Measurements from ENCODE around the gene LSP1.

The LSP1 gene

DNA sequence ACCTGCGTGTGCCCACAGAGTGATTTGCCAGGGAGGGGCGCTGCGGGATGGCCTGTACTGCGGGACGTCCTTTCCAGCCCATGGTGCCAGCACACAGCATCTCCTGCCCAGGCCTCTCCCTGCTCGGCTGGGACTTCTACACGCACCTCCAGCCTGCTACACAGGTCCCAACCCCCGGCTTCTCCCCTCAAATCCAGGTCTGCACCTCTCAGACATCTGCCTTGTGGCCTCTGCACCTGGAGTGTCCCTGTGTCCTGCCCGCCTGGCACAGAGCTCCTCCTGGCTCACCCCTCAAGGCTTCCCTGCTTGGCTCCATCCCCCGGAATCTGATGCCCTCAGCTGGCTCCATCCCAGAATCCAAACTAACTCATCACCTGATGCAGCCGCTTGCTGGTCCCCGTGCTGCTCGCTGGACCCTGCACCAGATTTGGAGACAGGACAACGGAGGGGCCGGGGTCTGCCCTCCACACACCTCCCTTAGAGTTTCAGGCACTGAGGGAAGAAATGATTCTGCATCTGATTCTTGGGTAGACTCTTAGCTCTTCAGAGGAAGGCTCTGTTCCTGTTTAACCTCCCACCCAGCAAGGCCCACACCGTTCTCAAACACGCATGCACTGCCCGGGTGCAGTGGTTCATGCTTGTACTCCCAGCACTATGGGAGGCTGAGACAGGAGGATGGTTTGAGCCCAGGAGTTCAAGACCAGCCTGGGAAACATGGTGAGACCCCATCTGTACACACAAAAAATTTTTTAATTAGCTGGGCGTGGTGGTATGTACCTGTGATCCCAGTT, 4.0 kb upstream of the LSP1 start:
- no peak for DNase-seq (ENCODE audit: low read depth)

DNA sequence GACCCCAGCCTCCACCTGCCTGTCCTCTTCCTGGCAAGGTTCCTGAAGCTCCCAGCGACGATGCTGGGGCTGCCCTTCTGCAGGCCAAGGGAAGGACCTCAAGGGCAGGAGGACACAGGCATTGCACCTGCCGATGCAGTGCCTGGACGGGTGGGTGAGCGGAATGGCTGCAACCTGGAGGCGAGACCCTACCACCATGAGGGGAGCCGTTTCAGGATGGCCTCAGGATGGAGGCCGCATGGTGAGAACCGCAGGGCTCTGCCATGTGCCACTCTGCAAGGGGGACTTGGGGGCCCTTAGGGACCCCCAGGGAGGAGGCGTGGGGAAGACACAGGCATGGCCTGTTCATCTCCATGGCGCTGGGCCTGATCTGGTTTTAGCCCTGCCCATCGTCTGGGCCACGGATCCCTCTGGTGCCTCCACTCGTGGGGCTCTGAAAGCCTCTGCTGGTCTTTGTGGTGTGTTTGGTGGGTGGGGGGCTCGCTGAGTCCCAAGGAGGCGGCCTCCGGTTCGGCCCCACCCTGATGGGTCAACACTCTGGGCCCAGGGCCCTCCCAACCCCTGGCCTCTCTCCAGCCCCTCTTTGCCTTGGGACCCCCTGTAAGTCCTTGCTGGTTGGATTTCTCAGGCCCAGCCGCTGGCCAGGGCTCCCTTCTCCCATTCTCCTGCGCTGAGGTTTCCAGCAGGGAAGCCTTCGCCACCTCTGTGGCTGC, 1.3 kb upstream of the LSP1 start:
- no peak for DNase-seq (ENCODE audit: low read depth)

DNA sequence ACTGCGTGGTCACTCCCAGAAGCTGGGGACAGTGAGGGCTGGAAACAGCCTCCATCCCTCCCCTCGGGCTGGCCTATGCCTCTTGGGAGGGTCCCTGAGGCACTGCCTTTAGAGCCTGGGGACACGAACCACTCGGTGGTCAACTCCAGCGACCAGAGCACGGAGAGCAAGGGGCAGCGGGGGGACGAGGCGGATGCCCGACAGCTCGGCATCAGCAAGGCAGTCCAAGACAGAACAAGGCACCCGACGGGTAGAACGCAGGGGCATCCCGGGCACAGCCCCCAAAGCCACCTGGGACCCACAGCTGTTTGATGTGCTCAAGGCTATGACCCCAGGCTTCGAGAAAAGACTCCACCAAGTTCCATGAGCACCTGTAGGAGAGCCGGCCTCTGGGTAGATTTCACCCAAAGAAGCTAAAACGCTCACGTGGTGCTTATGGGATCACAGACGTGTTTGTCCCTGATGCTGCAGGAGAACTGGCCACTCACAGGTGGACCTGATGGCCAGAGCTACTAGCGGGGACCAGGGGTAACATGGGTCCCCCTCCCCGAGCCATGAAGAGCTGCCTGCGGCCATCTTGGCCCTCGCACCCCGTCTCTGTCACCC, 510 bp upstream of the LSP1 start:
- DNase-seq (ENCODE audit: low read depth), result no peak

DNA sequence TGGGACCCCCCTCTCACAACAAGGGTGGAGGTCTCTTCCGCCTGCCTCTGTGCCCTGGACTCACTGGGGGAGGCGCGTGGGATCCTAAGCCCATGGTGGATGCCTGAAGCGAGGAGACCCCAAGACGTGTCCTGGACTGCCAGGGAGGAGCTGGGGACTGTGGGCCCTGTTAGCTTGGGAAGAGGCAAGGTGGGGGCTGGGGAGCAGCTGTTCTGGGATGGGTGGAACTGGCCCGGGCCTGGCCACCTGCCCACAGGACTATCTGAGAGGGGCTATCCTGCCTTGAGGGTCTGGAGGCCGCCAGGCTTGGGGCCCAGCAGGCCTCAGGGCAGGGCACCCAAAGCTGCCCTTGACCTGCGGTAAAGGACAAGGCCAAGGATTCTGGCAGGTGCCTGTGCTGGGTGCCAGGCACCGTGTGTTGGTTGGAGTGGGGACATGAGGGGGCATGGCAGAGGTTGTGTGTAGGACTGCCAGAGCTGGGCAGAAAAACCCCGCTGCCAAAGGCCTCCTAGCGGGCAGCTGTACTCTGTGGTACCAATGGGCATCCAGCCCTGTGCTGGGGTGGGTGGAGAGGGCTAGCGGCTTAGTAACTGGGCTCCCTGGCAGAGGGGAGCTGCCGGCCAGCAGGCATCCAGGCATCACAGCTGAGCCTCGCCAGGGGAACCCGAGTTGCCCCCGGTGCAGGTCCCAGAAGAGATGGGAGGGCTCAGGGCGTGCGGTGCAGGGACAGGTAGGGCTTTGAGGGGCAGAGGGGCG, 670 bp downstream of the LSP1 start:
- no peak for DNase-seq (ENCODE audit: low read depth)

DNA sequence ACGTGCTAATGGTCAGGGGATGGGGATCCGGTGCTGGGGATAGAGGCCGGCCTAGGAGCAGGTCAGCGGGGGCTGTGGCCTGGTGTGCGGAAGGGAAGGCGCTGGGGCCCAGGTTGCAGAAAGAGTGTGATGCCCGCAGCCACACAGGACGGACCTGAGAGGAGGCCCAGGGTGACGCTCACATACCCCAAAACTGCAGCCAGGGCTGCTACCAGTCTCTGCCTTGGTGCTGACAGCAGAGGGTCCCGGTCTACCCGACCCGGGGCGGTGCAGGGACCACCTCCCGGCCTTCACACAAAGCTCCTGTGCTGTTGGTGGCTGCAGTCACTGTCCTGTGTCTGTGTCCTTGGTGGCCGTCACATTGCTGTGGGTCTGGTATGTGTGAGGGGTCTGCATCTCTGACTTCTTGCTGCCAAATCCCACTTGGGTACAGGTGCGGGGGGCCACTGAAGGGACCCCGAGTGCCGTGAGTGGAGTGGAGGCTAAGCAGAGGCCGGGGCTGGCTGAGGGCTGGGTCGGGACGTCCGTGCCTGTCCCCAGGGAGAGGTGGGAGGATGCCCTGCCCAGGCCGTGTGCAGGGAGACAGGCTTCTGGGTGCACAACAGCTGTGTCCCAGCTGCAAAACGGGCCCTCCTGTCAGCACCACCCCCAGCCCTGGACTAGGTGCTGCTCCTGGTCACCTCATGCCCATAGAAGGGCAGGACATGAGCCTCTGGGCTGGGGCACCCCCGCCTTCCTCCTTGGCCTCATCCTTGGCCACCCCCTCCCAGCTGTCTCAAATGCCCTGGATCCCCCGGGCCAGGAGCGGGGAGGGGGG, 1.5 kb downstream of the LSP1 start:
- no peak for DNase-seq (ENCODE audit: low read depth)

DNA sequence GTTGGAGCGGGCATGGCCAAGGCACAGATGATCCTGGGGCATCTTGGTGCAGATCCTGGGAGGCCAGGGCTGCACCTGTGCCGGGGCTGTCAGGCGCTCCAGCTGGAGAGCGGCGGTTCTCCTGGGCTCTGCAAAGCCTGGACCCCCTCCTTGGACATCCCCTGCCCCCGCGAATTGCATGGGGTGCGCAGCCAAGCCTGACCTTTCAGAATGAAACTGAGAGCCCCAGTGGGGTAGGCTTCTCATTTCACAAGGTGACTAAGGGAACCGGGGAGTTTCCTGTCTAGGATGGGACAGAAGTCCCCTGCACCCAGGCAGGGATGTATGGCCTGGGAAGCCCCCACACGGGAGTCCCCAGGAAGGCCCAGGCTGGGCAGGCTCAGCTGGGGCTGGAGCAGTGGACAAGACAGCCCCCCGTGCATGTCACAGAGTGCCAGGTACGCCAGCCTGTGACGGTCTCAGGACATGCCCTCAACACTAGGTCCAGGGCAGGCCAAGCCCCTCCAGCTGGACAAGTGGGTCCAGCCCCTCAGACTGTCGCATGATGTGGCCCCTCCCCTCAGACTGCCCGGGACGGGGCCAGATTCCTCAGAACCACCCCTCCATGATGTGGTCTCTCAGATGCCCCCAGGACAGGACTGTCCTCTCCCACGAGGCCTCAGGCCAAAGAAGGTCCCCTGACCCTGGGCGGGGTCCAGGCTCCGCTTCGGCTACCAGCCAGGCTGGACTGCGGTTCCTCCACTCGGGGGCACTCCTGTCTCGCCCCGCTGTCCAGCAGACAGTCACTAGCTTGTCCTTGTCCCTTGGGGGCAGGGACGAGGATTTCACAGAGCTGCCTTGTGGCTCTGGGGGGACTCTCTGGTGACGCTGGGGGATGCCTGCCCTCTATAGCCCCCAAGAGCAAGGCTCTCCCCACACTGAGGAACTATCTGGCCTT, 2.3 kb downstream of the LSP1 start:
- no peak for DNase-seq (ENCODE audit: low read depth)

DNA sequence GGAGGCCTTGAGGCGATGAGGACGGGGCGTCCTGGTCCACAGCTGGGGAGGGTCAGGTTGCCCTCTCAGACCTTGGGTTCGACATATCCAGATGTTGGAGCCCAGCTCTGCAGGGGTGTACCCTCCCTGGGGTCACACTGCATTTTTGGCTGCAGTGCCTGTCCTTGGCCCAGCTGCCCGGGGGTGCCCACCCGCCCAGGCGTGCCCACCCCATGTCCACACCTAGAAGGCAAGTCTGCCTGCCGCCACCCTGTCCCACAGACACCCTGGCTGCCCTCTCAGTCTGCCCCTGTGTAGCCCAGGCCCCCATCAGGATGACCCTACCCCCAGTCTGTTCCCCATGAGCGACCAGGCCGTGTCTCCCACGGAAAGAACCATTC, 3.0 kb downstream of the LSP1 start:
- no peak for DNase-seq (ENCODE audit: low read depth)

DNA sequence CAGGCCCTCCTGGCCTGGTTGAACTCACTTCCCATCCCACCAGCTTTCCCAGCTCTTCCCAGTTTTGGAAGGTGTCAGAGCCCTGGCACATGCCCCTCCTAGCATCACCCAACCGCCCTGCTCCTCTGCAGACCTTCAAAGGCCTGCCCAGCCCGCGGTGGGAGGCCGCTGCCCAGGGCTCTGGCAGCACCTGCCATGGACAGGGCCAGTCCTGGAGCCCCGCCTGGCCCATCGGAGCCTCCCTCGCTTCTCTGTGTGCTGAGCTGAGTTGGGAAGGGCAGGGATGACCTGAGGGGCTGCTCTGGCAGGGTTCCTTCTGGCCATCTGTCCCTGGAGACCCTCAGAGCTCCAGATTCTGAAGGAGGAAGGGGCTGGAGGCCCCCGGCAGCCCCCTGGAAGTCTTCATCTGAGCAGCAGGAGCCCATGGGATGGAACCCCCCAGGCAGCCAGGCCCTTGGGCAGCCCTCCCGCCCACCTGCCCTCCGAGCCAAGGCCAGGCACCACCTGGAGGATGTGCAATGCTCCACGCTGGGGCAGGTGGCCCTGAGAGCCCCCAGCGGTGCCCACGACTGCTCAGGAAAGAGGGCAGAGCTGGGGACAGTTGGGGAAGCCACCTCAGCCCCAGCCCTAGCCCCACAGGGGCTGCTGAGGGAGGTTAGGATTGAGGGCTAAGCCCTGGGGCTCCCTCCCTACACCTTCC, 3.6 kb downstream of the LSP1 start:
- no peak for DNase-seq (ENCODE audit: low read depth)

DNA sequence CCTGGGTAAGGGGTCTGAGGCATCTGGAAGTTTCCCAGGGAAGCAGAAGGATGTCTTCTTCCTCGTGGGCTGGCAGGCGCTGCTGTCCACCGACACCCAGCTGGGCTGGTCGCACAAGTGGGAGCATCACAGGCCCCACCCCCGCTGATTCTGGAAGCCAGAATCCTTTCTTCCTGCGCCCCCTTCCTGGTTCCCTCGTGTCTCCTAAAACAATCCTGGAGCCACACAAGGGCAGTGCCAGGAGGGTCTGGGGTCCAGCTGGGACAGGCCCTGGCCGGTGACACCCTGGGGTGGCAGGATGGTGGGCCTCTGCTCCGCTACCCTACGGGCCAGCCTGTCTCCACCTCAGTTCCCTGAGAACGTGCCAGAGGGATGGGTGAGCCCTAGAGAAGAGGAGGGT, 4.2 kb downstream of the LSP1 start:
- DNase-seq (ENCODE audit: low read depth), result no peak

DNA sequence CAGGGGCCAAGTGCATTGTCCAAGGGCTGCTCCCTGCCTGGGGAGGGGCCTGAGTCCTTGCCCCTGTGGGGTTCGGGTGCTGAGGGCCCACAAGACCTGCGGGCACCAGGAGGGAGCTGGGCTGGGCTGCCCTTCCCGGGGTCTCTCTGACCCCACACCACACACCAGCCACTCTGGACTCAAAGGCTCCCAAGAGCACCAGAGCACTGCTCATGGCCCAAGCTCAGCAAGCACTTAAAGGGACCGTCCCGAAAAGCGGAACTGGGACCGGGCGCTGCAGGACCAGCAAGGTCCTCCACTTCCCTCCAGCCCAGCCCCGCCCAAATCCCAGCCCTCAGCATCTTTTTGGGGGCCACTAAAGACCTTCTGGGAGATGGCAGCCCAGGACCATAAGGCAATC, 5.3 kb downstream of the LSP1 start:
- no peak for DNase-seq (ENCODE audit: low read depth)

DNA sequence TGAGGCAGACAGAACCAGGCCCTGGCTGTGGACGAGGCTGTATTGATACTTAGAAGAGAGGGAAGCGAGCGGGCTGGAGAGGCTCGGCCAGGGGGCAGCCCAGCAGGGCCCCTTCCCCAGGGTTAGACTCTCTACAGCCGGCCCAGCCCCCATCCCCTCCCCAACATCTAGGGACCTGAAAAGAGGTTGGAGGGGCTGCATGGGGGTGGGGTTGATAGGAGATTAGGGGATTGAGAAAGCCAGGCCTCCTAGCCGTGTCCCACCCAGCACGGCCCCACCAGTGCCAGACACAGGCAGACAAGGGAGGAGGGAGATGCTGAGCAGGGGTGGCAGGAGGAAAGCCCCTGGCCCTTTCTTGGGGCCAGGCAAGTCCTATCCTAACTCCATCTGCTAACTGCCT, 5.7 kb downstream of the LSP1 start:
- DNase-seq (ENCODE audit: low read depth), result no peak

DNA sequence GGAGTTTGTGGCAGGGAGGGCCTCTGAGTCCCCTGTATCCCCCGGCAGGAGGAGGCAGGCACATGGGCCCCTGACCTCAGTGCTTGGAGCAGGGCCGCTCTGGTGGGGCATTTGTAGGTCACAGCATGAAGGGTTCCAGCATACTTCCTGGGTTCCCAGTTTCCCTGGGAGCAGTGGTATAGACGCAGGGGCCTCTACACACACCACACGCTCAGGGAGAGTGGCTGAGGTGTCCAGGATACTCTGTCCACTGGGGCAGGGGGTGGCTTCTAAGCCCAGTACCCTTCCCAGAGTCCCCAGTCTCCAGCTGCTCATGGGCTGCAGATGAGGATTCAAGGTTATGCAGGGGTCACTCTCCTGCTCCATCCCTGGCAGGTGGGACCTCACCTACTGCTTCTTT, 6.1 kb downstream of the LSP1 start:
- no peak for DNase-seq (ENCODE audit: low read depth)

DNA sequence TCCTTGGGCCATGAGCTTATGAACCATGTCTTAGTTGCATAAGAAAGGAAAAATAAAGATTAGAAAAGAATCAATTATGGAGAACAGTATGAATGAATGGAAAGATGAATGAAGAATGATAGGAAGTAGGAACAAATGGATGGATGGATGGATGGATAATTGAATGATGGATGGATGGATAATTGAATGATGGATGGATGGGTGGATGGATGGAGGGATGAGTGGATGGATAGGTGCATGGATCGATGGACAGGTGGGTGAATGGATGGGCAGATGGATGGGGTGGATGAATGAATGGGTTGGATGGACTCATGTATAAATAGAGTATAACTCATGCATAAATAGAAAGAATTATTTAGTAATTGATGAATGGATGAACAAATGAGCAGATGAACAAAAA, 7.2 kb downstream of the LSP1 start:
- DNase-seq (ENCODE audit: low read depth), result no peak

DNA sequence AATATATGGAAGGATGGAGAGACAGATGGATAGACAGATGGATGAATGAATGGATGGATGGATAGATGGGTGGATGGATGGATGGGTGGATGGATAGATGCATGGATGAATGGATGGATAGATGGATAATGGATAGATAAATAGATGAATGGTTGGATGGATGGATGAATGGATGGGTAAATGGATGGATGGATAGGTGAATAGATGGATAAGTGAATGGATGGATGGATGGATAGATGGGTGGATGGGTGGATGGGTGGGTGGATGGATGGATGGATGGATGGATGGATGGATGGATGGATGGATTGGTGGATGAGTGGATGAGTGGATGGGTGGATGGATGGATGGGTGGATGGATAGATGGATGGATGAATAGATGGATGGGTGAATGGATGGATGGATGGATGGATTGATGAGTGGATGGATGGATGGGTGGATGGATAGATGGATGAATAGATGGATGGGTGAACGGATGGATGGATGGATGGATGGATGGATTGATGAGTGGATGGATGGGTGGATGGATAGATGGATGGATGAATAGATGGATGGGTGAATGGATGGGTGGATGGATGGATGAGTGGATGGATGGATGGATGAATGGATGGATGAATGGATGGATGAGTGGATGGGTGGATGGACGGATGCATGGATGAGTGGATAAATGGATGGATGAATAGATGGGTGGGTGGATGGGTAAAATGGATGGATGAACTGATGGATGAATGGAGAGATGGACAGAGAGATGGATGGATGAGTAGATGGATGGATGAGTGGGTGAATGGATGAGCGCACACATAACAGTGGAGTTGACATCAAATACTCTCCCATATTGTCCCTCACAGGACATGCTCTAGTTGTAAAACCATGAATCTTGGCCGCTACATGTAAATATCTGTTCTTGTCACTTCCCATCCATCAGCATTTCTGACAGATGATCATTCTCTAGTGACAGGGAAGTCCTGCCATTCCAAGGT, 8.8 kb downstream of the LSP1 start:
- DNase-seq (ENCODE audit: low read depth), result no peak

DNA sequence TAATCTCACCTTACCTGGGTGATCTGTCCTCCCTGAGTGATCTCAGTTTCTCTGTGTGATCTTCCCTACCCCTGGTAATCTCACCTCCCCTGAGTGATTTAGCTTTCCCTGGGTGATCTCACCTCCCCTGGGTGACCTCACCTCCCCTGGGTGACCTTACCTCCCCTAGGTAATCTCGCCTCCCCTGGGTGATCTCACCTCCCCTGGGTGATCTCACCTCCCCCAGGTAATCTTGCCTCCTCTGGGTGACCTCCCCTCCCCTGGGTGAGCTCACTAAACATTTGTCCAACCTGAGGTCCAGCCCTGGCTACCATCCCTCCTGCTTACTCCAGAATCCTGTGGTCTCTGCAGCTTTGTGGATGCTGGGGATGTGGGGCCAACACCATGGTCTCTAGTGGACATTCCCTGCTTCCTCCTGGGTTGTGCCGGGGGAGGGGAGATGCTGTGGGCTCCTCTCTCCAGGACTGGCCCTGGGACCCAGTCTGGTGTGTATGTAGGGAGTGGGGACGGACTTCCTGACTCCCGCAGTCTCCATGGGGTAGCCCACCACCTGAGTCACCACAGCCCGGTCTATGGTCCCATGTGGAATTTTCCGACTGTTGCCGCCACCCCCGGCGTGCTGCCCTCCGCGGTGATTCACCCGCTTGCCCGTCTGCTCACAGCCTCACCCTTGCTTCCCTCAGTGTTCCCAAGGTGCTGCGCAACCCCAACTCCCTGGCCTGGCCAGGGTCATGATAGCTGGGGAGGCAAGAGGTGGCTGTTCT, 9.9 kb downstream of the LSP1 start:
- no peak for DNase-seq (ENCODE audit: low read depth)

DNA sequence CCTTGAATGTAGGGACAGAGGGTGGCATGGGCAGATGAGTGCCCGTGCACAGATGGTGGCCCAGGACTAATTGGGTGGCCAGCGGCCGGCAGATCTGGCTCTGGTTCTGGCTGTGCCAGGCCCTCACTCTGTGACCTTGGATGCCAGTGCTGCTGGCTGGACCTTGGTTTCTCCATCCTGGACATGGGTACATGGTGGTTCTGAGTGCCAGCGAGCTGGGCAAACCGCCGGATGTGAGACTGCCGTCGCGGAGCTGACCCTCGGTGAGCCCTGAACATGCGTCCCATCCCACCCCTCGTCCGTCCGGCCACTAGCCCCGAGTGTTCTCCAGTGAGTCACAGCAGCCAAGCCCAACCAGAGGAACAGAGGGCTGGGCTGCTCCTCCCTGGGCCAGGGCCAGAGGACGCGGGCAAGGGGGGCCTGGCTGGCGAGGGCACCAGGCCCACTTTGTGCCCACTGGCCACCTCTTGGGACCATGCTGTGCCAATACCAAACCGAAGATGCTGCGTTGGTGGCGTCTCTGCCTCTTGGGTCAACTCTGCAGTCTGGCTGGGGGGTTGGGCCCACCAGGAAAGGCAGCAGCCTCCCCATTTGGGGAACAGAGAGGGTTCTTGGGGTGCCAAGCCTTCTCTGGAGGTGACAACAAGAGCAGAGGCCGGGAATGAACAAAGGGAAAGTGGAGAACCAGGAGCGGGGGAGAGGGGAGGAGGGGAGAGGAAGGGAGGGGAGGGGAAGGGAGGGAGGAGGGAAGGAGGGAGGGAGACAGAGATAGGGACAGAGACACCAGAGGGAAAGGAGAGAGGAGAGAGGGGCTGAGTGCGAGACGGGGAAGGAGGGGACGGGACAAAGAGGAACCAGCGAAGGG, 10.7 kb downstream of the LSP1 start:
- no peak for DNase-seq (ENCODE audit: low read depth)

DNA sequence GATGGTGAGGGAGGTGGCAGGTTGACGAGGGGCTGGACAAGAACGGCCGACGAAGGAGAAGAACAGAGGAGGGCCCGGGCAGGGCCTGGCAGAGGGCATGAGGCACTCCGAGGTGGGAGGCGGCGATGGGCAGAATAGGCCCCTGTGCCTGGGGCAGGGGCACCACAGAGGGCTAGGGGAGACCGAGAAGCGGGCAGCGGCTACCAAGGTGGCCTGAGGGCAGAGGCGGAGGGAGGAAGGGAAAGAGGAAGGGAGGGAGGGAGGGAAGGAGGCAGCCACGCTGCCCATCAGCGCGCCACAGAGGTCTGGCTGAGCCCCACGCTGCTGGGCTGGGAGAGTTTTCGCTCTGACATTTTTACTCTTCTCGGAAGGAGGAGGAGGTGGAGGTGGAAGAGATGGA, 11.3 kb downstream of the LSP1 start:
- DNase-seq (ENCODE audit: low read depth), result no peak
